GM19240 (cell line): ENCODE results near the gene DLGAP4.
"Not testable (repeated sequence)": the region's sequence is repeated elsewhere in the genome, so short reads cannot be mapped to it uniquely, and the experiment has no call there.

ENCODE experiments used
- DNase-seq: peaks from one replicate; pipeline ENCODE4 v3.0.0; 2011; ENCODE audit warnings: low spot score; ENCODE audit not compliant: insufficient read length

Gene DLGAP4

DNA sequence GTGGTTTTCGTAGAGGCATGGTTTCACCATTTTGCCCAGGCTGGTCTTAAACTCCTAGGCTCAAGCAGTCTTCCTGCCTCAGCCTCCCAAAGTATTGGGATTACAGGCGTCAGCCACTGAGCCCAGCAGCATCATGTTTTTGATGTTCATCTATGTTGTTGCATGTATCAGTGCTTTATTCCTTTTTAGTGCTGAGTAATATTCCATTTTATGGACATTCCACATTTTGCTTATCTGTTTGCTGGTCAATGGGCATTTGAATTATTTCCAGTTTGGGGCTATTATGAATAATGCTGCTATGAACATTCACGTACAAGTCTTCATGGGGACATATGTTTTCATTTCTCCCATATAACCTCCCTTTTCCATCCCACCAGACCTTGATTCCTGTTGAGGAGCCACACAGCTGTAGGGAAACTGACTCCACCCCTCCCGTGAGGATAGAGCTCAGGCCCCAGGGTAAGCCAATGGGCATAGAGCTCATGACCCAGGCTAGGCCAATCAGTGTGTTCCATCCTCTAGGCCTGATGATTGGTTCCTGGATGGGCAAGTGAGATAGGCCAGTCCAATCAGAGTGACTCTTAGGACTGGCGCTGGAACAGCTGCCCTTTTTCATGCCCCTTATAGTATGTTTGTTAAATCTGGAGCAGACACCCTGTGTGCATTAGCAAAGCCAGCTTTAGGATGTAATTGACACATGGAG, 49.5 kb downstream of the DLGAP4 start:
- DNase-seq: no peak

DNA sequence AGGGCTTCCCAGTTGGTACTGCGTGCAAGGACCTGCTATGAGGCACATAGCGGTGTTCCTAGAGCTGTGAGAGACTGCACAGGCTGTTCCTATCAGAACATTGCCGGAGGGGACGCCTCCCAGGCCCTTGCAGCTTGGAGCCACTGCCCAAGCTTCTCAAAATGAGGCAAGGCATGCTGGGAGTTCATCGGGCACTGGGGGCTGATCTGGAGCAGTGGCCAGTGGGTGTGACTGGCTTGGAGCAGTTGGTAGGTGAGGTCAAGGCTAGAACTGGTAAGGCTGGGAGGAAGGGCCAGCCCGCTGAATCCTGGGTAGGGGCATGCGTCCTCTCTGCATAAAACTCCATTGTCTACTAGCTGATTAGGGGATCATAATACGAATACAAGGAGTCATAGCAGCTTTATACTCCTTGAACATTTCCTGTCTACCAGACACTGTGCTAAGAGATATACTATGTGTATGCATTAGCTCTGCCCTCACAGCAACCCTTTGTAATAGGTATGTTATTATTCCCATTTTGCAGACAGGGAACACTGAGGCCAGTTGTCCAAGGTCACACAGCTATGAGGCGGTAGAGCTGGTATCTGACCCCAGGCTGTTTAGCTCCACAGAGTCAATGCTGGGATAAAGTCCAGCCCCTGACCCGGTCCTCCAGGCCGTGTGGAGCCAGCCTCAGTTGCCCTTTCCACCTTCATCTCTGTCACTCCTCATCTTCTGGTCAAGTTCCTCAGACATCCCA, 53.7 kb downstream of the DLGAP4 start:
- DNase-seq: no peak

DNA sequence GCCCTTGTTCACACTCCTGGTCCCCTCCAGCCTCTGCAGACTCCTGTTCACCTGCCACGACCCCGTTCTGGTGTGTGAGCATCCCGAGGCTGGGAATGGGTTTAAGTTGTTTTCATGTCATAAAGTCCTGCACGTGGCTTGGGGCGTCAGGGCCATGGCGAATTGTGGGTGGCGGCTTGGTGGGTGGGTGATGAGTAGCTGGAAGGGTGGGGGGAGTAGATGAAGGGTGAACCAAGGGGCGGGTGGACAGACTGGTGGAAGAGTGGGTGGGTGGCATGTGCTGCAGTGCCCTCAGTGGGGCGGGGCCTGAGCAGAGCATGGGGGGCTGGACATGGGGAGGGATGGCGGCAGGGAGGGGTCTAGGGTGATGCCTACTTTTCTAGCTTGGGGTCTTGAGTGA, 54.3 kb downstream of the DLGAP4 start:
- DNase-seq: no peak

DNA sequence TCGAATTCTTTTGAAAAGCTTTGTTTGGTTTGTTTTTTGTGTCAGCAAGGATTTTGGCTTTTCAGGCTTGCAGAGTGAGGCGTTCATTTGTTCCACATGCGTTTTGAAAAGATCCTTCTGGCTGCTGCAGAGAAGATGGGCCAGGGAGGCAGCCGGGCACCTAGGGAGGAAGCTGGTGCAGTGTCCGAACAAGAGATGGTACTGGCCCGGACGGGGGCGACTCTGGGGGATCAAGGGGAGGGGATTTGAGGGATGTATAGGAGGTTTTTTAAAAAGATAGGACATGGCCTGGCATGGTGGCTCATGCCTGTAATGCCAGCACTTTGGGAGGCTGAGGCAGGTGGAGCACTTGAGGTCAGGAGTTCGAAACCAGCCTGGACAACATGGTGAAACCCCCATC, 55.3 kb downstream of the DLGAP4 start:
- DNase-seq: no peak

DNA sequence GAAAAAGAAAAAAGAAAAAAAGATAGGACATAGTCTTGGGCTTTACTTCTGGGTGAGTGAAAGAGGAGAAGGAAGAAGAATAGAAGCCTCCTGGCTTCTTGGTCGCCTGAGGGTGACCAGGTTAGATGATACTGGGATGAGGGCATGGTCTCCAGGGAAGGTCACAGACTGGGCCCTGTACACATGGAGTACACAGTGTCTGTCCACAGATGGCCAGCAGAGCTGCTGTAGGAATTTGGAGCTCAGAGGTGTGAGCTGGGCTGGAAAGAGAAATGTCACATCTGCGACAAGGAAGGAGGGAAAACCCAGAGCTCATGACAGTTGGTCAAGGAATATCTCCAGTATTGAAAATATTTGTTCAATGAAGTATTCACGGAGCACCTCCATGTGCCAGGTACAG, 56.1 kb downstream of the DLGAP4 start:
- no peak for DNase-seq

DNA sequence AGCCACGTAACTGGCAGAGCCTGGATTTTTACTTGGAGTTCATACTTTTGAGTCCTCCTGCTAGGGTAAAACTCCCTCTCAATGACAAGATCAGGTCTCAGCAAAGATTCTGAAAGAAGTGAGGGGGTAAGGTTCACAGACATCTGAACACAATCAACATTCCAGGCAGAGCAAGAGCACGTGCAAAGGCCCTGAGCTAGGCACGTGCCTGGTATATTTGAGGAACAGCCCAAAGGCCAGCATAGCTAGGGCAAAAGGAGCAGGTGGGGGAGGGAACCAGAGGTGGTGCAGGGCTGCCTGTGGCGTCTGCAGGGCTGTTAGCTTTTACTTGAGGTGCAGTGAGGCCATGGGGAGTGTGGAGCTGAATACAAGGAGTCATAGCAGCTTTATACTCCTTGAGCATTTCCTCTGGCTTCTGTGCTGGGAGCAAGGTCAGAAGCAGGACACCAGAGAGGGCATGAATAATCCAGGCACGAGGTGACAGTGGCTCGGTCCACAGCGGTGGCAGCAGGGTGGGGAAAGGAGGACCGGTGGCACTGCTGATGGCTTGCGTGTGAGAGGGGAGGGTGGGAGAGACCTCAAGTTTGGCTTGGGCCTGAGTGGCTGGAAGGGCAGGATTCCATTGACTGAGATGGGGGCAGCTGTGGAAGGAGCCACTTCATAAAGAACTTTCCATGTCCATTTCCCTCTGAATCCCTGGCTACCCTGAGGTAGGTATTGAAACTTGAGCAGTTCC, 57.0 kb downstream of the DLGAP4 start:
- DNase-seq: no peak

DNA sequence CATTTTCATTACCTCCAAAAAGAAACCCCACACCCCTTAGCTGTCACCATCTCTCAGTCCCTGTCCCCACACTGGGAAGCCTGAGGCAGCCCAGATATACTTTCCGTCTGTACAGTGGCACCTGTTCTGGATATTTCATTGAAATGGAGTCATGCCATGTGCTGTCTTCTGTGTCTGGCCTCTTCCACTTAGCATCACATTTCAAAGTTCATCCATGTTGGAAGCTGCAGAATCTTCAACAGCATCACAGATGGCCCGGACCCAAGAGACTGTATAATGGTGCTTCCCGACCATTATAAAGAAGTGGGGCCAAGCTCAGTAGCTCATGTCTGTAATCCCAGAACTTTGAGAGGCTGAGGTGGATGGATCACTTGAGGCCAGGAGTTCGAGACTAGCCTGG, 58.4 kb downstream of the DLGAP4 start:
- no peak for DNase-seq

DNA sequence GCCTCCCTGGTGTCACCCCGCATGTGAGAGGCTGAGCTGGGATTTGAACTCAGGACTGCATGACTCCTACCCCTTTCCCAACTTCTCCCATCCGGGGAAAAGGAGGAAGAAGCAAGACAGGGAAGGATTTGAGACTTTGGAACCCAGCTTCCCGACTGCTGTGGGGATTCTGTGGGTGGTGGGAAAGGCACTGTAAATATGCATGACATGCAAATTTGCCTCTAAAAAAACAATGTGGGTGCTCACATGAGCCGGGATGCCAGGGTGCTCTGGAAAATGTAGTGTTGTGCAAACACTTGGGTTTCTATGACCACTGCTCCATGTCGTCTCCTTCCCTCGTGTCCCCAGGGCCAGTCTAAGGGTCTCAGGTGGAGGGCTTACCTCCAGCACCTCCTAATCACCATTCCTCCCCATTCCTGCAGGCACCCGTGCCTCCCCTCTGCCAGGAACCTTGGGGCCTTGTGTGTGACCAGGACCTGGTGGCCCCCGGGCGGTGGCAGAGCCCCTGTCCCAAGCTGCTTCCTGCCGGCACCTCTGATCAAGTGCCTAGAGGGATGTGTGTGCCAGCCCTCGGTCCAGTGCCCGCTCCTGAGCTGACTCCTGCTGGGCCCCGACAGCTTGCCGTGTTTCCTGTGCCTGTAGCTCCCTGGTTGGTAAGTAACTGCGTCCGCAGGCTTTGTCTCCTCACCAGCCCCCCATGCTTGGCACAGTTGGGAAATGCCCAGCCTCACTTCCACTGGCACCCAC, 60.7 kb downstream of the DLGAP4 start:
- DNase-seq: no peak

DNA sequence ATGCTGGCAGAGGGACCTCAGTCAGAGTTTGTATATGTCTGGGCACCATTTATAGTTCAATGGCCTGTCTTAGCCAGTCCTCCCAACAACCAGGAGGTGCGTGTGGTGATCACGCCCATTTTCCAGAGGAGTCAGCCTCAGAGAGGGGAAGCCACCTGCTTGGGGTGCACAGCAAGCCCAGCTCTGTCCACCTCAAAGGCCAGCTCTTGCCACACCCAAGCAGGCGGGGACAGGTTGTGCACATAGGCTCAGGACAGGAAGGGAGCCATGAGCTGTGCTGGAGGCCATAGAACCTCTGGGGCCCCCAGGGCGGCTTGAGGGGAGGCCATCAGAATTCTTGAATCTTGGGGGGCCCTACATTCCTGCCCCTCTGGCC, 61.2 kb downstream of the DLGAP4 start:
- DNase-seq: no peak

DNA sequence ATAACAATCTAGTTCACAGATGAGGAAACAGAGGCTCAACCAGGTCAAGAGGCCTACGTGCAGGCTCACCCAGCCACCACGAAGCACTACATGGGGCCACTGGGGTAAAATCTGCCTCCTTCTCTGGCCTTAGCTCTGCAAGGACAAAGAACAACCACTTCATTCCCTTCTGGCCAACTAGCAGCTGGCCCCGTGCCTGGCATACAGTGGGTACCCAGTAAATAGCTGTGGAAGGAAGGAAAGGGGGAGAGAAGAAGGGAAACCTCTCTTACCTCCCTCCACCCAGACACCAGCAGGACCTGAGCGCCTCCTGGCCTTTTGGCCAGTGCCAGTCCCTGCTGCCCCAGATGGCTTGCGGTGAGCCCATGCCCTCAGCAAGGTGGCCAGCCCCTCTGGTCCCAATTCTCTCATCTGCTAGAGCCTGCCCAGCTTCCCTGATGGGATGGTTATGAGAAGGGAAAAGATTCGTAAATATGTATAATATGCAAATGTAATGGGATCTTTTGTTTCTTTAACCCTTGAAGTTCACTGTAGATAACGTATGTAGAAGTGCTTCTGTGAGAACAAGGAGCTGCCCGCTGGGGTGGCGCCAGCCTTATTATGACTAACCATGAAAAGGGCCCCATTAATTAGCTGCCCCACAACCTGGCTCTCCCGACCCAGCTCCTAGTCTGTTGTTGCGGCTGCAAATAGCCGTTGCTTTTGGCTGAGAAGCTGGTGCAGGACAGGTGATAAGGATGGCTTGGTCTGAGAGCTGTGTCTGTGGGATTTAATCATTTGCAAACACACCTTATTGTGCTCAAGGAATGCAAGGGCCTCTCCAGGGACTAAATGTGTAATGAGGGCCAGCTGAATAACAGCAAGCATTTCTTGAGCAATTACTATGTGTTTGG, 62.0 kb downstream of the DLGAP4 start:
- no peak for DNase-seq

DNA sequence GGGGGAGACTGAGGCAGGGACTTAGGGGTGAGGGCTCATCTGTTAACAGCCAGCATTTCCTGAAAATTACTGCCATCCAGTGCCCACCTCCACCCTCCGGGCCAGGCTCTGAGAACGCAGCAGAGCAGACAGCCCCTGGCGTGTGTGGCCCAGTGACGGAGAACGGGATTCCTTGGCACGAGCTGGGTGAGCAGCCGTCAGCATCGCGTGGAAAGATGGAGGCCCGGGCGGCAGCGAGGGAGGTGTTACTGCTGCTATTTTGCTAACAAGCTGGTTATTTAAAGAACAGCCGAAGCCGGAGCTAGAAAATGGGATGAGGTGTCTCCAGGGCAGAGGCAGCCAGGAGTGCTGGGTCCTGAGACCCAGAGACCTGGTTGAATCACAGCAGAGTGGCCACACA, 62.7 kb downstream of the DLGAP4 start:
- DNase-seq: no peak

DNA sequence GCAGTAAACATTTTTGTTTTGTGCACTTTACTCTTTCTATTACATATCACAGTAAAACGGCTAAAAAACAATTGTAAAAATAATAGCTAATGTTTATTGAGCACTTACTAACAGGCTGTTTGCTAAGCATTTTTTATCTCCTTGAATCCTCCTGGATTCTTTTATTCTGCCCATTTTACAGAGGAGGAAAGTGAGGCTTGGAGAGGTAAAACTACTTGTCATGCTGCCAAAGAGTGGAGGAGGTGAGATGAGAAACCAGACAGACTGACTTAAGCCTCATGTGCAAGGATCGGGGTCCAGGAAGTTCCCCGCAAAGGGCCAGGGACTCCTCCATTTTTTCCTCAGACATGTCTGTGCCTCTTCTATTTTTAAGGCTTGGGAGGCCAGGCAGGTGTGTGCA, 63.6 kb downstream of the DLGAP4 start:
- no peak for DNase-seq

DNA sequence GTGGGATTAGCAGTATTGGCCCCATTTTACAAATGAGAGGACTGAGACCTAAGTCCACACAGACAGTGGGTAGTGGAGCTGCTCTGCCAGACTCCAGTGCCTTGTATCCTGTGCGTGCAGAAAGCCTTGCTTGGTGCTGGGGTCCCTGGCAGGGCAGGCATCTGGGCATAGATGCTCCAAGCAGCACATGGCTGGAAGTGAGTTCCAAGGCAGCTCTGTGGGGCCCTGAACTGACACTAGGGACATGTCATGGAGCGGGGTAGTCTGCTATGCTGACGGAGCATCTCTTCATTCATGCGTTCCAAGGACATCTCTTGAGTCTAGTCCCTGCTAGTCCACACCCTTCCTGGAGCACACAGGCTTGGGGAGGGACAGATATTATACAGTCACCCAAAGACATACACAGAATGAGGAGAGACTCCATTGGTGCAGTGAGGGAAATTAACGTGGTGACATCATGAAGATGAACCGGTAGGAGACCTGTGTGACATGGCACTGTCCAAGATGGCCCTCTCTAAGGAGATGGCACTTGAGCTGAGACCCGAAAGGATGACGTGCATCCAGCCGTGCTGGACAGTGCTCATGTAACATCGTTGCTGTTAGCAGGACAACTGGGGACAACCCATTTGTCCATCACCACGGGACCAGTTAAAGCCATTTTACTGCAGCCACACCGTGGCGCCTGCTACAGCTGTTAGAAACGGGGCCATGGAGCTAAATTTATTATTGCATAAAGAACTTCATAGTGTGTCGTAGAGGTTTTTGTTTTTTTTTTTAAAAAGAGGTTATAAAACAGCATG, 65.1 kb downstream of the DLGAP4 start:
- no peak for DNase-seq

DNA sequence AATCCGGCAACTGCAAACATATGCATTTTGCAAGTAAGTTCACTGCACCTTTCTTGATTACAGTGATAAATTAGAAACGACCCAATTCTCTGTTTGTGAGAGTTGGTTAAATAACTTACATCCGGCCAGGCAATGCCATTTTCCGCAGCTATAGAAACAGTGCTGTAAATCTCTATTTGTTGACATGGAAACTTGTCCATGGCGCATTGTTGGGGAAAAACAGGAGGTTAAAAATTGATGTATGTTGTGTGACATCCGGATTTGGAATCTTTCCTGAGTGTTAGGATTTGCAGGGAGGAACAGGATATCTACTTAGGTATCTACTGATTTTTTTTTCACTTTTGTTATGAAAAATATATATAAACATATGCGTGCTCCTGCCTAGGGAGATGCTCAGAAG, 66.5 kb downstream of the DLGAP4 start:
- no peak for DNase-seq

DNA sequence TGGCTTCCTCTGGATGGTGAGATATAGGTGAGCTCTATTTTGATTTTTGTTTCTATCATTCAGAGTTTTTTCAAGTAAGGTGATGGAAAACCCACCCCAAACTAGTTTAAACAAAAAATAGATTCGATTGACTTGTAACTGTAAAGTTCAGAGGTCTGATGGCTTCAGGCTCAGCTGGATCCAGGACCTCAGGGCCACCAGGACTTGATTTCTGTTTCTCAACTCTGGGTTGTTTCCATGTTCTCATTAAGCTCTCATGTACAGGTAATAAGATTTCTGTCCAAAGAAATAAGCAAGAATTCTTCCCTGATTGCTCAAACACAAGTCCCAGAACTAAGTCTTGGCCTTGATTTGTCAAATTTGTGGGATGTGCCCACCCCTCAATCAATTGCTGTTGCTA, 67.0 kb downstream of the DLGAP4 start:
- no peak for DNase-seq

DNA sequence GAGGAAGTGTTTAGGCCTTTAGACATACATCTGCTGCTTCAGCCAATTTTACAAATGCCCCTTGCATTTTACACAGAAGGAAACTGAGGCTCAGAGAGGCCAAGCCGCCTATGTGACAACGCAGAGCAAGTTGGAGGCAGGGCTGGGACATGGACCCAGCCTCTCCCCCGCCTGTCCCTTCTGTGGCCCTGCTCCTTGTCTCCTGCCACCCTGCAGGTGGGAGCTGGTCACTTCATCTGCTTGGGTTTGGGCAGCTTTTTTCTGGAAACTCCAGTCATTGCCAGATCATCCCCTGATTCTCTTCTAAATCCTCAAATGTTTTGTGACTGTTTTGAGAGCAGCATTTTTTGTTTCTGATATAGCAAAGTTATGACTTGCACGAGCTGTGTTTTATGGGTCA, 68.9 kb downstream of the DLGAP4 start:
- DNase-seq: no peak

DNA sequence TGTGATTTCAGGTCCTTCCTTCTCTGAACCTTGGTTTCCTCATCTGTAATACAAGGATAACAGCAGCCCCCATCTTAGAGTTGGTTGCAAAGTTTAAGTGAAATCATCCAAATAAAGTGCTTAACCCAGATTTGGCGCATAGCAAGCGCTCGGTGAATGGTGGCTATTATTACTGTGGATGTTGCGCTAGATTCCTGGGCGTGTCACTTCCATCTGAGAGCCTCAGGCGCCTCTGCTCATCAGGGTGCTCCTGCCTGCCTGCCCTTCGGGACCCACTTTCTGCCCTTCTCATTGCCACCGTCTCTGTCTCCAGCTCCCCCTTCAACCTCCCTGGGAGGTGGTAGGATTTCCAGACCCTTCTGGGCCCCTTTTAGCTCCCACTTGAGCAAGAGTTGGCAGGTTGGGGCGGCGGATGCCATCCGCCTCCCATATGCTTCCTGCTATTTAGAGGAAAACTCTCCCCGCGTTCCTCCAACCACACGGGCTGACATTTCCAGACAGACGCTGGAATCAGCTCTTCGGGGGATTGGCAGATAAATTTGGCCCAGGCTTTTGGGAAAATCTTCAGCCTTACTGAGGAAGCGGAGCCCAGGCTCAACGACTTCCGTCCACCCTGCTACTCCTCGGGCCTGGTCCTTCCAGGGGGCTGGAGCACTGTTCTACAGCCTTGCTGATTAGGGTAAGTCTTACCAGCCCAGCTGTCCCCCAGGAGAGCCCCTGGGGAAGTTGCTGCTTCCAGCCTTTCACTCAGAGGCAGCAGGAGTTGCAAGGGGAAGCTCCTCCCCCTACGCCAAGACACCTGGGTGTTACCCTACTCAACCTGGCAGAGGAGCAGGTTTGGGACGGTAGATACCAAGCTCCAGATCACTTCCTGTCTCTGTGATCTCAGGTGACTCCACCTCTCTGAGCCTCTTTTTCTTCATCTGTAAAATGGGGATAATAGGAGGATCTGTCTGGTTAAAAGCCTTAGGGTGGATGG, 71.5 kb downstream of the DLGAP4 start:
- no peak for DNase-seq

DNA sequence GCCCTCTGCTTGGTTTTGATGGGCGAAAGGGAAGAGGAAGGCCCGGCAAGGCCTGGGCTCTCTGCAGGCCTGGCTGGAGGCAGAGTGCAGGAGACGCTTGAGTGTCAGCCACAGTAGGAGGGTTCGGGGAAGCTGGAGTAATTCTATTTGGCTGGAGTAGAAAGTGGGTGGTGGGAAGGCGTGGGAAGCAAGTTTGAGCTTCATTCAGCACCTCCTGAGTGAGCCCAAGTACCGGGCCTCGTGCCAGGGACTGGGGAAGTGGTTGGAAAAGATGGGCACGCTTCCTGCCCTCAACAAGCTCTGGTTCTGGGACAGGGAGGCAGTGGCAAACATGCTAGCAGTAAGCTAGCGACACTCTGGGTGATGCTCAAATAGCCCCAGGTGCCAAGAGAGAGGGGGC, 72.5 kb downstream of the DLGAP4 start:
- DNase-seq: no peak

DNA sequence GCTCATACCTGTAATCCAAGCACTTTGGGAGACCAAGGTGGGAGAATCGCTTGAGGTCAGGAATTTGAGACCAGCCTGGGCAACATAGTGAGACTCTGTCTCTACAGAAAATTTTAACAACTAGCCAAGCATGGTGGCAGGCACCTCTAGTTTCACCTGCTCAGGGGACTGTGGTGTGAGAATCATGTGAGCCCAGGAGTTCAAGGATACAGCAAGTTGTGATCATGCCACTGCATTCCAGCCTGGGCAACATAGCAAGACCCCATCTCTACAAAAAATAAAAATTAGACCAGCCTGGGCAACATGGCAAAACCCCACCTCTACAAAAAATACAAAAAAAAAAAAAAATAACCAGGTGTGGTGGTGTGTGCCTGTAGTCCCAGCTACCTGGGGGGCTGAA, 73.8 kb downstream of the DLGAP4 start:
- not testable (repeated sequence) for DNase-seq
